ENCODE measurements around the gene ARHGAP1.
"Not testable (repeated sequence)": the region's sequence is repeated elsewhere in the genome, so short reads cannot be mapped to it uniquely, and the experiment has no call there.

The ARHGAP1 gene

GRCh38 chr11:46670521-46670920 lies 29.9 kb downstream of the ARHGAP1 start:
- not testable (repeated sequence) for DNase-seq

- no peak for DNase-seq
Measured at GRCh38 chr11:46669711-46670139, 30.7 kb downstream of the ARHGAP1 start.

DNA sequence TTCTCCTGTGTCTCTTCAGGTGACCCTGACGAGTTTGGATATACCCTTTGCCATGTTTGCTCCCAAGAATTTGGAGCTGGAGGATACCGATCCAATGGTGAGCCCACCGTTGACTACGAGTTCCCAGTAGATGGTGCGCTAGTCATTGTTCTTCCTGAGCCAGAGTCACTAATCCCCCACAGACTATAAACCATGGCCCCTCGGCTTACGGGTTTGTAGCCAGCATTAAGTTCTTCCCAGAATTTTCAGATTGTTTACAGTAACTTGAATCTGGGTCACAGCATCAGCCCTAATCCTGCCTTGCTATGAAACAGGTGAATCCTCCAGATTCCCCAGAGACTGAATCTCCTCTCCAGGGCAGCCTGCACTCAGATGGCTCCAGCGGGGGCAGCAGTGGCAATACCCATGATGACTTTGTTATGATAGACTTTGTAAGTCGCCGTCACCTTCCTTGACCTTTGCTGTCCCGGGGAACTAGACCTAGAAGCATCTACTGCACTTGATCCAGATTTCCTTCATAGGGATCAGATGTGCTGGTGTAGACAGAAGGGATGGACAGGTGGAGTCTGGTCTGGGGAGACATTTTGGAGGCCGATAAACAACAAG lies 31.8 kb downstream of the ARHGAP1 start:
- no peak for DNase-seq

DNA sequence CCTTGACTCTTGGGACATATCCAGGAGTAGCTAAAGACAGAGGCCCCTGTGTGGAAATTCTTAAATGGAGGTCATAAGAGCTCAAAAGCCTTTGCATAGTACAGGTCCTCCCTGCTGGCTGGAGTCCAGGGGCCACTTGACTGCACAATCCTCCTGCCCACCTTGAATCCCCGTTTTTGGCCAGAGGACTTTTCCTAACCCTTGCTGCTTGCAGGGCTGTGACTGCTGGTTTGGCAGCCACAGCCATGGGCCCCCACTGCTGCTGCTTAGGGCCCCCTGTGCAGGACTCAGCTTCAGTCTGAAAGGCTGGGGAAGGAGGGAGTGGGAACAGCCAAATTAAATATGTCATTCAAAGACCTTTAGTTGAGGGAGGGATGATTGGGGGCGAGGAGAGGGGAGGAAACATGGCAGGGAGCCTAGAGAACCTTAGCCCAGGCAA lies 33.4 kb downstream of the ARHGAP1 start:
- no peak for DNase-seq

GRCh38 chr11:46666516-46666915 lies 33.9 kb downstream of the ARHGAP1 start:
- DNase-seq: no peak

- DNase-seq: no peak
Measured at GRCh38 chr11:46665356-46665755, 35.1 kb downstream of the ARHGAP1 start.

- DNase-seq: no peak
Measured at GRCh38 chr11:46664612-46665011, 35.8 kb downstream of the ARHGAP1 start.

GRCh38 chr11:46663277-46663940 lies 37.0 kb downstream of the ARHGAP1 start:
- DNase-seq: no peak

GRCh38 chr11:46662366-46662765 lies 38.1 kb downstream of the ARHGAP1 start:
- no peak for DNase-seq

DNA sequence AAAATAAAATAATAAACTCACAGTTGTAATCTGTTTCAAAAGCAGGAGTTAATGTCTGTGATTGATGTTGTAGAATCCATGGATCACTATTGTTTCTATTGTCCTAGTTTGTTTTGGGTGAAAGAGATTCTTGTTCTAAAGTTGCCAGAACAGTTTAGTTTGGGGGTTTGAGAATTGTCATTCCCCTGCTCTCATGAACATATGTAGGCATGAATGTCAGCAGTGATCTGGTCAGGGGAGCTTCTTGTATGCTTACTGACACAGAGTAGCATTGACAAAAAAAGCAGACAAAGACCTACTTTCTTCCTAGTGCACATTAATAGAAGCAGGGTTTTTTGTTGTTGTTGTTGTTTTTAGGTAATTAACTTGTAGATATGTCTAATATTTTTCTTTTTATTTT lies 38.6 kb downstream of the ARHGAP1 start:
- DNase-seq: no peak

DNA sequence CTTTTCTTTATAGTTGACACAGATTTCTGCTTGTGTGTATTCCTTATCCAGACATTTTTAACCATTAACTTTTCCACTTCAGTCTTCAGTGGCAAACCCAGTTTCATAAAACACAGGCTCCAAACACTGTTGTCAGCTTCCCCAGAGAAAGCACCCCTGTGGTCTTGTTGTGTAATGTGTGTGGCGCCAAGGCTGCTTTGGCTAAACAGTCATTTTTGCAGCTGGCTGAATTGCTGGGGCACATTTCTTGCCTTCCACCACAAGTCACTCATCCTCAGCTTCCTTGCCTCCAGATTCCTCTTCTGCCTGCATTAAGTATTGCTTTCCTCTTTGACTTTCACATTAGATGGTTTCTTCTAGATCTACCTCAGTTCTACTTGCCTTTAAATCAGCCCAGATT lies 40.5 kb downstream of the ARHGAP1 start:
- DNase-seq: no peak

- peak; percentile 47 for DNase-seq
Measured at GRCh38 chr11:46658259-46658658, 42.2 kb downstream of the ARHGAP1 start.

- no peak for DNase-seq
Measured at GRCh38 chr11:46657186-46657585, 43.2 kb downstream of the ARHGAP1 start.

- peak; percentile 79 for DNase-seq
Measured at GRCh38 chr11:46655631-46656030, 44.8 kb downstream of the ARHGAP1 start.

DNA sequence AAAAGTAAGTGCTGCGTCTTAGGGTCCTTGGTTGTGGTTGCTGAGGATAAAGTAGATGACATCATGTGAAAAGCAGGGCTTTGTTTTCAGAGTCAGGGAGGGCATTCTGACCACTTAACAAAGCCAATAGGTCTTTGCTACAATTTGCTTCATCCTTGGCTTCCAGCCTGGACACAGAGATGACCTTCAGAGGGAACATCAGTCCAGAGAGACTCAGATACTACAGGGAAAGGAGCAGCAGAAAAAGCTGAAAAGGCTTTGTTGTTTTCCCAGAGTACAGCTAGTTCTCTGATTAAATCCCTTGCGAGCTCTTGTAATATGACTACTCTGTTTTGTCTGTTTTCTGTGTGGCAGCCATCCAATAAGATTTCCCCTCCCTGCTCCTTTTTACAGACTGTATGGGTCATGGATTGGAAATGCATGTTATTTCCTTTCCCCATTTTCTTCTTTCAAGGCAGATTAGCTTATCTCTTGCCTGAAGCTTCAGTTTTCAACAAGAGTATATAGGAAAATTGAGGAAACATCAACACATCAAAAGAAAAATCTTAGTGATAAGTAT lies 51.2 kb downstream of the ARHGAP1 start:
- peak; percentile 96 for DNase-seq

DNA sequence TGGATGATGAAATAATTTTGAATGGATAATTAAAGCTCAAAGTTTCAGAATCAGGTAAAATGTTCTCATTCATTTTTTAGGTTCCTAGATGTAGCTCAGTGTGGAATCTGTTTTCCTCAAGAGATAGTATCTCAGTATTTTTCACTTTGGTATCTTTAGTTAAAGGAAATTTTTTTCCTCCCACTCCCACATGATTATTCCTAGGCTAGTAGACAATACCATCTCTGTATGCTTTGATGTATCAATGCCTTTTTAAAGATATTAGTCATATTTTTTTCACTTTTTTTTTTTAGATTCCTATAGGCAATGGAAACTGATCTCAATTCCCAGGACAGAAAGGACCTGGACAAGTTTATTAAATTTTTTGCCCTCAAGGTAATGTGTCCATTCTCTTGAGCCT lies 56.4 kb downstream of the ARHGAP1 start:
- DNase-seq: no peak

DNA sequence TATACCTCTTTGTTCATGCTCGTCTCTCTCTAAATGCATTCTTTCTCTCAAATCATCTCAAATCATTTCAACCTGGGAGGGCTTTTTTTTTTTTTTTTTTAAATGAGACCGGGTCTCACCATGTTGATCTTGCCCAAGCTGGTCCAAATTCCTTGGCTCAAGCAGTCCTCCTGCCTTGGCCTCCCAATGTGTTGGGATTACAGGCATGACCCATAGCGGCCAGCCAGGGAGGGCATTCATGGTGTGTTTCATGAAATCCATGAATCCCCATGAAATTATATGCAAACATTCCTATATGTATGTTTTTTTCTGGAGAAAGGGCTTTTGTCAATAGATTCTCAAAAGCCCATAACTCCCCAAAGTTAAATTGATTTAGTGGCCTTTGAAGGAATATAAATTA lies 56.9 kb downstream of the ARHGAP1 start:
- no peak for DNase-seq

DNA sequence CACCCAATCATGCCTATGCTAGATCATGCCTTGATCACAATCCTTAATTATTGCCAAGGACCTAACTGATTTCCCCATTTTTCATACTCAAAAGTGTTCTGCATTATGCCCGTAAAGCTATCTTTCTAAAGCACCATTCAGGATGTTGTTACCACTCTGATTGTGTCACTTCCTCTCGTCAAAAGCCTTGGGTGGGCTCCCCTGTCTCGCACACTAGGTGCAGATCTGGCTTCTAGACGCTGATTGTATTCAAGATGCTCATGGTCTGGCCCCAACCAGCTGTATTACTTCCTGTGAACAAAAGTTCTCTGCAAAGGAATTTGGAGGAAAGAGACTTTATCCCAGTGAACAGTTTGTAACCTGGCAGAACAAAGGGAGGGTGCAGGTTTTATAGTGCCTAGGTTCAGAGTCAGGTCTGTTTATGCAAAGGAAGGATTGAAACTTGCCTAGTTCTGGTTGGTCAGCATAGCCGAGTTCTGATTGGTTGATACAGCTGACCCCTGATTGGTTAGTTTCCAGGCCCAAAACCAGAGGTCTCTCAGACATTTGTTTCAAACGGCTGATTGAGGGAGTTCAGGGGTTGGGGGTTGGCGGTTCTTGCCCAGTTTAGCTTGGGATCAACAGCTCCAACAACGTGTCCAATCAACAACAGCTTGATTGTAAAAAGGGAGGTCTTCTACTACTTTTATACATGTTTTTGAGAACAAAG lies 57.6 kb downstream of the ARHGAP1 start:
- no peak for DNase-seq

DNA sequence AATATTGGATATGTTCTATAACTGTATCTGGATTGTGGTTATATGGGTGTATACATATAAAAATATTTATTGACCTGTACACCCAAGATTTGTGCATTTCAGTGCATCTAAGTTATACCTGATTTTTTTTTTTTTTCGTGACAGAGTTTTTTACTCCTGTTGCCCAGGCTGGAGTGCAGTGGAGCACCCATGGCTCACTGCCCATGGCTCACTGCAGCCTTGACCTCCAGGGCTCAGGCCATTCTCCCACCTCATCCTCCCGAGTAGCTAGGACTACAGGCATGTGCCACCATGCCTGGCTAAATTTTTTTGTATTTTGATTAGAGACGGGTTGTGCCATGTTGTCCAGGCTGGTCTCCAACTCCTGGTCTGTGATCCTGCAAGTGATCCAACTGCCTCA lies 58.8 kb downstream of the ARHGAP1 start:
- DNase-seq: no peak

DNA sequence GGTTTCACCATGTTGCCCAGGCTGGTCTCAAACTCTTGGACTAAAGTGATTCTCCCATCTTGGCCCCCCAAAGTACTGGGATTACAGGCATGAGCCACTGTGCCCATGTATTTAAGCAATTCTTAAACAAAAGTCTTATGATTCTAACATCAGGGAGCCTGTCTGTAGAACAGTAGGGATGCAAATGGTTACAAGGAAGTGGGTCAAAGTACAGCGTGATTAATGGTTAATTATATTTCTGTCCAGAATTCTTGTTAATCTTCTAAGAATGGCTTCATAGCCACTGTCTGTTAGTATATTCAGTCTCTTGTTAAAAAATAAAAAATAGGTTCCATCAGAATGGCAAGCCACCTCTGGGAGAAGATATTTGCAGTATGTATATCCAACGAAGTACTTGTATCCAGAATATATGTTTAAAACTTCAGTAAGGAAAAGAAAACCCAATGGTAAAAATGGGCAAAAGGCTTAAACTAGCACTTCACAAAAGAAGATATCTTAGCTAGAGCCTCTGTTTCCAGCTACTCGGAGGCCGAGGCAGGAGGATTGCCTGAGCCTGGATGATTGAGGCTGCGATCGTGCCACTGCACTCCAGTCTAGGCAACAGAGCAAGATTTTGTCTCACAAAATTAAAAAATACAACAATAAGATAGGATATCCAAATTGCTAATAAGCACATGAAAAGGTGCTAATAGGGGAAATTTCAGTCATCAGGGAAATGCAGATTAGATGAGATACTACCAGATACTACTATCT lies 60.2 kb downstream of the ARHGAP1 start:
- no peak for DNase-seq

DNA sequence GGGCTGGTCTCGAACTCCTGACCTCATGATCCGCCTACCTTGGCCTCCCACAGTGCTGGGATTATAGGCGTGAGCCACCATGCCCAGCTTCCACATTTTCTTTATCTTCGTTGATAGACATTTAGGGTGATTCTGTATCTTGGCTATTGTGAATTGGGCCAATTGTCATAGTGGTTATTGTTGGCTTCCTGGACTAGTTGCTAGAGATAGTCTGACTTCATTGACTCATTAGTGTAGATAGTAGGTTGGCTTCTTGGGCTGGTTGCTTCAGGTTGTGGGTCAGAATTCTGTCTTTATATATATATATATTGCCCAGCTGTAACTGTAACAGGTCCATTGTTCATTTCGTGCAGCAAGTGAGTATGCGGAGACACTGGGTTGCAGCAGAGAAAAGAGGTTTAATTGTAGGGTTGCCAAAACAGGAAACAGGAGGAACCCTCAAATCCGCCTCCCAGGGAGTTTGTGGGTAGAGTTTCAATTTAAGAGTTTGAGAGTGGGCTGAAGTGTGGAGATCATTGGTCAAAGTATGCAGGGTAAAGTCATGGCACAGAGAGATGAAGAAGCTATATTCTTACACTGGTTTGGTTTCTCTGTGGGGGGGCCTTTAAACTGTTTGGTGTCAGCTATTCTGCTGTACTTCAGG lies 61.1 kb downstream of the ARHGAP1 start:
- DNase-seq: no peak

- no peak for DNase-seq
Measured at GRCh38 chr11:46637546-46637945, 62.9 kb downstream of the ARHGAP1 start.
